Mesenchymal stem cell (in vitro differentiated cells and primary cell): Measurements from ENCODE around the gene CBFA2T2.
"Not testable (repeated sequence)": the region's sequence is repeated elsewhere in the genome, so short reads cannot be mapped to it uniquely, and the experiment has no call there.

Experiments used
- DNase-seq: peaks from one replicate; pipeline ENCODE4 v3.0.0-alpha.2; 2013
- H2AFZ ChIP-seq: one replicate; pipeline ENCODE4 v1.6.1; 2013; ENCODE audit warnings: low read depth, mild to moderate bottlenecking, control low read depth, inconsistent platforms, low read length, moderate library complexity
- H2AK5ac ChIP-seq: 2 replicates; pipeline ENCODE4 v1.6.1; 2013; ENCODE audit warnings: low read length, moderate library complexity, mild to moderate bottlenecking, inconsistent platforms; ENCODE audit not compliant: severe bottlenecking
- H2BK120ac ChIP-seq: one replicate; pipeline ENCODE4 v1.6.1; 2013; ENCODE audit warnings: low read depth, mild to moderate bottlenecking, inconsistent platforms, low read length, moderate library complexity
- H2BK12ac ChIP-seq, 2 experiments: one replicate each; pipeline ENCODE4 v1.6.1; 2013; ENCODE audit warnings: inconsistent platforms in 2 of 2, low read length in 2 of 2, mild to moderate bottlenecking in 2 of 2, moderate library complexity in 2 of 2, control low read depth in 1 of 2
- H2BK15ac ChIP-seq: one replicate; pipeline ENCODE4 v1.6.1; 2013; ENCODE audit warnings: mild to moderate bottlenecking, low read depth, inconsistent platforms; ENCODE audit not compliant: poor library complexity, severe bottlenecking
- H2BK5ac ChIP-seq: 2 replicates; pipeline ENCODE4 v1.6.1; 2013; ENCODE audit warnings: low read depth, mild to moderate bottlenecking, low read length, control low read depth, inconsistent platforms; ENCODE audit not compliant: poor library complexity, severe bottlenecking
- H3K14ac ChIP-seq, 2 experiments: one replicate each; pipeline ENCODE4 v1.6.1; 2013; ENCODE audit warnings: inconsistent platforms in 2 of 2, low read length in 2 of 2, control low read depth in 1 of 2, mild to moderate bottlenecking in 1 of 2, moderate library complexity in 1 of 2
- H3K18ac ChIP-seq, 2 experiments: one replicate each; pipeline ENCODE4 v1.6.1; 2013; ENCODE audit warnings: inconsistent platforms in 2 of 2, low read length in 2 of 2, control low read depth in 1 of 2, low read depth in 1 of 2, mild to moderate bottlenecking in 1 of 2
- H3K23ac ChIP-seq, 2 experiments: one replicate each; pipeline ENCODE4 v1.6.1; 2013; ENCODE audit warnings: inconsistent platforms in 2 of 2, low read length in 2 of 2, mild to moderate bottlenecking in 2 of 2, moderate library complexity in 2 of 2, control low read depth in 1 of 2
- H3K27ac ChIP-seq: 2 replicates; pipeline ENCODE4 v1.5.1; 2013; ENCODE audit warnings: mild to moderate bottlenecking, moderate library complexity, low read length, control low read depth, inconsistent platforms; ENCODE audit not compliant: poor library complexity, severe bottlenecking
- H3K27me3 ChIP-seq, 2 experiments: 2 replicates each; pipeline versions ENCODE4 v1.6.1 to v1.7.0; 2013; ENCODE audit warnings: low read length in 2 of 2, mild to moderate bottlenecking in 2 of 2, moderate library complexity in 2 of 2, control low read depth in 1 of 2, inconsistent platforms in 1 of 2; ENCODE audit not compliant: control insufficient read depth in 1 of 2, insufficient read depth in 1 of 2
- H3K36me3 ChIP-seq, 2 experiments: 2 replicates each; pipeline versions ENCODE4 v1.6.1 to v1.7.0; 2013; ENCODE audit warnings: low read length in 2 of 2, control low read depth in 1 of 2, inconsistent platforms in 1 of 2, low read depth in 1 of 2, mild to moderate bottlenecking in 1 of 2; ENCODE audit not compliant: insufficient read depth in 2 of 2, control insufficient read depth in 1 of 2
- H3K4ac ChIP-seq, 2 experiments: one replicate each; pipeline ENCODE4 v1.6.1; 2013; ENCODE audit warnings: inconsistent platforms in 2 of 2, low read length in 2 of 2, mild to moderate bottlenecking in 2 of 2, moderate library complexity in 2 of 2, control low read depth in 1 of 2, low read depth in 1 of 2
- H3K4me1 ChIP-seq: 2 replicates; pipeline ENCODE4 v1.6.1; 2013; ENCODE audit warnings: low read depth, low read length, control low read depth; ENCODE audit not compliant: control insufficient read depth, insufficient read depth
- H3K4me2 ChIP-seq: 2 replicates; pipeline ENCODE4 v1.6.1; 2013; ENCODE audit warnings: low read length, mild to moderate bottlenecking, inconsistent platforms; ENCODE audit not compliant: poor library complexity, severe bottlenecking
- H3K4me3 ChIP-seq, 2 experiments: 2 replicates each; pipeline versions ENCODE4 v1.5.1 to v1.7.0; 2013; ENCODE audit warnings: low read length in 2 of 2, mild to moderate bottlenecking in 2 of 2, control low read depth in 1 of 2, low read depth in 1 of 2; ENCODE audit not compliant: insufficient read depth in 1 of 2
- H3K79me1 ChIP-seq: replicated peaks from 2 replicates; pipeline ENCODE4 v1.6.1; 2013; ENCODE audit warnings: mild to moderate bottlenecking, control low read depth, low read length, inconsistent platforms; ENCODE audit not compliant: poor library complexity, severe bottlenecking
- H3K9ac ChIP-seq: 2 replicates; pipeline ENCODE4 v1.7.0; 2013; ENCODE audit warnings: mild to moderate bottlenecking, low read length, moderate library complexity
- H3K9me3 ChIP-seq: 2 replicates; pipeline ENCODE4 v1.7.0; 2013; ENCODE audit warnings: mild to moderate bottlenecking, low read length; ENCODE audit not compliant: control insufficient read depth
- H4K8ac ChIP-seq: one replicate; pipeline ENCODE4 v1.6.1; 2013; ENCODE audit warnings: inconsistent platforms, mild to moderate bottlenecking, low read length, moderate library complexity
- H4K91ac ChIP-seq: one replicate; pipeline ENCODE4 v1.6.1; 2013; ENCODE audit warnings: mild to moderate bottlenecking, low read length, inconsistent platforms
- WGBS: methylation state at CpG from one replicate; pipeline ENCODE4 v1.1.7; 2013; ENCODE audit warnings: mixed read lengths; 5-methylcytosine and 5-hydroxymethylcytosine counted together

CBFA2T2 gene

GRCh38 chr20:33584976-33585375 is 95.1 kb downstream of the CBFA2T2 start:
- no peak overlapping the region for H2AFZ ChIP-seq
- H3K27me3 ChIP-seq = no peaks in the 10 kb centered on the region
- peaks cover 12% of the 10 kb centered on the region for H3K79me1 ChIP-seq
- no peaks in the 10 kb centered on the region for H3K9me3 ChIP-seq
- no peak overlapping the region for H3K9ac ChIP-seq
- 100% methylated on average over 1 of the region's 3 CpGs for WGBS
- no peak for DNase-seq
- no peak overlapping the region for H3K4ac ChIP-seq
- H3K4me3 ChIP-seq = no peak overlapping the region
- no peak overlapping the region for H2BK120ac ChIP-seq
- H2BK5ac ChIP-seq = no peak overlapping the region
- peak overlapping the region; percentile 85 for H2AK5ac ChIP-seq
- no peak overlapping the region for H2BK12ac ChIP-seq
- no peak overlapping the region for H2BK15ac ChIP-seq
- no peak overlapping the region for H3K23ac ChIP-seq
- H3K36me3 ChIP-seq = no peaks in the 10 kb centered on the region
- H4K91ac ChIP-seq = no peak overlapping the region
- peak overlapping the region; percentile 34 for H3K4me2 ChIP-seq
- no peak overlapping the region for H4K8ac ChIP-seq
- H3K18ac ChIP-seq = no peak overlapping the region
- no peak overlapping the region for H3K14ac ChIP-seq
- peaks cover 6% of the 10 kb centered on the region for H3K4me1 ChIP-seq
- H3K27ac ChIP-seq = peak overlapping the region; percentile 47

DNA sequence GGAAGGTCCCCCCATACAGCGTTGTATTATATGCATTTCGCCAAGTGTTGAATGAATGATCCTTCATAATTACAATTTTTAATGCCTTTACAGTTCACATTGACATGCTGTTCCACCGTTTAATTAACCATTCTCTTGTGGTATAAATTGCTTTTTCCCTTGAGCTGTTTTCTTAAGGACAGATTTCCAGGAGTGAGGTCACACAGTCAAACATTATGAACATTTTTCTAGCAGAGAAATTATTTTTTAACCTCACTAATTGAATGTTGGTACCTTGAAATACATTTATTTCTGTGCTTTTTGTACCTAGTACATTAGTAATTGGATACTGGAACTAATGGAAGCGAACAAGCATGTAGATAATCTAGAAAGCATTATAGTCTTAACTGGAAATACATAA is 95.5 kb downstream of the CBFA2T2 start:
- H3K23ac ChIP-seq = no peak overlapping the region
- 88% methylated on average over 3 of the region's 4 CpGs for WGBS
- H2BK5ac ChIP-seq = no peak overlapping the region
- H4K91ac ChIP-seq = no peak overlapping the region
- no peak overlapping the region for H3K18ac ChIP-seq
- H3K9ac ChIP-seq = no peak overlapping the region
- H3K4me3 ChIP-seq = no peak overlapping the region
- no peak overlapping the region for H2BK12ac ChIP-seq
- no peak overlapping the region for H3K4ac ChIP-seq
- H2BK15ac ChIP-seq = no peak overlapping the region
- no peak overlapping the region for H2BK120ac ChIP-seq
- peaks cover 6% of the 10 kb centered on the region for H3K4me1 ChIP-seq
- no peak overlapping the region for H4K8ac ChIP-seq
- no peaks in the 10 kb centered on the region for H3K36me3 ChIP-seq
- H3K79me1 ChIP-seq = peaks cover 11% of the 10 kb centered on the region
- H3K4me2 ChIP-seq = no peak overlapping the region
- H3K27ac ChIP-seq = peak overlapping the region; percentile 41
- H3K9me3 ChIP-seq = no peaks in the 10 kb centered on the region
- no peak overlapping the region for H2AK5ac ChIP-seq
- no peak overlapping the region for H3K14ac ChIP-seq
- no peak overlapping the region for H2AFZ ChIP-seq
- H3K27me3 ChIP-seq = no peaks in the 10 kb centered on the region
- DNase-seq = no peak

GRCh38 chr20:33589059-33589458 is 99.2 kb downstream of the CBFA2T2 start:
- no peak overlapping the region for H2BK5ac ChIP-seq
- no peak overlapping the region for H3K14ac ChIP-seq
- no peak overlapping the region for H3K18ac ChIP-seq
- no peak overlapping the region for H3K27ac ChIP-seq
- no peaks in the 10 kb centered on the region for H3K36me3 ChIP-seq
- H3K4ac ChIP-seq = no peak overlapping the region
- H3K9ac ChIP-seq = no peak overlapping the region
- no peak overlapping the region for H3K4me3 ChIP-seq
- peaks cover 1% of the 10 kb centered on the region for H3K4me1 ChIP-seq
- no peak overlapping the region for H2AFZ ChIP-seq
- no peak overlapping the region for H2AK5ac ChIP-seq
- no peaks in the 10 kb centered on the region for H3K27me3 ChIP-seq
- H4K8ac ChIP-seq = no peak overlapping the region
- H2BK15ac ChIP-seq = no peak overlapping the region
- no peak for DNase-seq
- H3K79me1 ChIP-seq = peaks cover 15% of the 10 kb centered on the region
- H4K91ac ChIP-seq = no peak overlapping the region
- H3K4me2 ChIP-seq = no peak overlapping the region
- no peak overlapping the region for H2BK120ac ChIP-seq
- no peak overlapping the region for H3K23ac ChIP-seq
- H3K9me3 ChIP-seq = no peaks in the 10 kb centered on the region
- H2BK12ac ChIP-seq = no peak overlapping the region

DNA sequence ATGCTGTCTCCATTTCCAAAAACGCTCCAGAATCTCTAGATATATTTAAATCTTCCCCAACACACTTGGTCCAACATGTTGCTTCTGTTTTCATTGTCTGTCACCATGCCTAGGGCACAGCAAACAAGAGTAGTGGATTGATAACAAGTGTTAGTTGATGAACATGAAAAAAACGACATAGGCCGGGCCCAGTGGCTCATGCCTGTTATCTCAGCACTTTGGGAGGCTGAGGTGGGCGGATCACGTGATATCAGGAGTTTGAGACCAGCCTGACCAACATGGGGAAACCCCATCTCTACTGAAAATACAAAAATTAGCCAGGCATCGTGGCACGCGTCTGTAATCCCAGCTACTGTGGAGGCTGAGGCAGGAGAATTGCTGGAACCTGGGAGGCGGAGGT is 102.0 kb downstream of the CBFA2T2 start:
- not testable (repeated sequence) for H2AFZ ChIP-seq, H3K9ac ChIP-seq, DNase-seq, H4K8ac ChIP-seq, H3K4ac ChIP-seq, H3K9me3 ChIP-seq, H3K27me3 ChIP-seq, H3K4me3 ChIP-seq, H3K4me1 ChIP-seq, H2BK12ac ChIP-seq, H4K91ac ChIP-seq, H3K27ac ChIP-seq, H3K4me2 ChIP-seq, H2BK5ac ChIP-seq, H3K14ac ChIP-seq, H2BK120ac ChIP-seq, H3K18ac ChIP-seq, H3K36me3 ChIP-seq, H2BK15ac ChIP-seq, H2AK5ac ChIP-seq, H3K23ac ChIP-seq
- peaks cover 18% of the 10 kb centered on the region for H3K79me1 ChIP-seq
- 97% methylated on average over 5 of the region's 9 CpGs for WGBS
